DMS153 treated with DMSO at 0.1 percent for 48 hours (cell line): ENCODE results near the gene DPYSL3.
A peak's percentile ranks its signal among the peaks of the same experiment; 100 is the strongest.

Experiments used
- DNase-seq: peaks from one replicate; lab custom pipeline; 2025; ENCODE audit not compliant: unreplicated experiment; lab: John Stamatoyannopoulos, UW

DPYSL3 gene

GRCh38 chr5:147474140-147474539 lies 35.7 kb downstream of the DPYSL3 start:
- no peak for DNase-seq

GRCh38 chr5:147472664-147473475 lies 37.0 kb downstream of the DPYSL3 start:
- DNase-seq: no peak

- no peak for DNase-seq
Measured at GRCh38 chr5:147467973-147468508, 41.8 kb downstream of the DPYSL3 start.

- no peak for DNase-seq
Measured at GRCh38 chr5:147466360-147466980, 43.4 kb downstream of the DPYSL3 start.

GRCh38 chr5:147465747-147466146 lies 44.1 kb downstream of the DPYSL3 start:
- DNase-seq: no peak

GRCh38 chr5:147464211-147464610 lies 45.7 kb downstream of the DPYSL3 start:
- DNase-seq: no peak

- no peak for DNase-seq
Measured at GRCh38 chr5:147461915-147462314, 48.0 kb downstream of the DPYSL3 start.

- no peak for DNase-seq
Measured at GRCh38 chr5:147460380-147460779, 49.5 kb downstream of the DPYSL3 start.

- no peak for DNase-seq
Measured at GRCh38 chr5:147458581-147458980, 51.3 kb downstream of the DPYSL3 start.

- DNase-seq: no peak
Measured at GRCh38 chr5:147455822-147456450, 53.9 kb downstream of the DPYSL3 start.

- no peak for DNase-seq
Measured at GRCh38 chr5:147454996-147455677, 54.7 kb downstream of the DPYSL3 start.

GRCh38 chr5:147453875-147454814 lies 55.7 kb downstream of the DPYSL3 start:
- peak; percentile 33 for DNase-seq

- DNase-seq: no peak
Measured at GRCh38 chr5:147452165-147452811, 57.6 kb downstream of the DPYSL3 start.

GRCh38 chr5:147451193-147451592 lies 58.7 kb downstream of the DPYSL3 start:
- DNase-seq: no peak

GRCh38 chr5:147450606-147451005 lies 59.3 kb downstream of the DPYSL3 start:
- DNase-seq: no peak

GRCh38 chr5:147448766-147449165 lies 61.1 kb downstream of the DPYSL3 start:
- no peak for DNase-seq

GRCh38 chr5:147446523-147446922 lies 63.3 kb downstream of the DPYSL3 start:
- no peak for DNase-seq

- DNase-seq: no peak
Measured at GRCh38 chr5:147445917-147446316, 64.0 kb downstream of the DPYSL3 start.

- no peak for DNase-seq
Measured at GRCh38 chr5:147445090-147445489, 64.8 kb downstream of the DPYSL3 start.

- DNase-seq: no peak
Measured at GRCh38 chr5:147442224-147442623, 67.6 kb downstream of the DPYSL3 start.
